ENCODE results near the gene ZBTB7C.

ZBTB7C gene

DNA sequence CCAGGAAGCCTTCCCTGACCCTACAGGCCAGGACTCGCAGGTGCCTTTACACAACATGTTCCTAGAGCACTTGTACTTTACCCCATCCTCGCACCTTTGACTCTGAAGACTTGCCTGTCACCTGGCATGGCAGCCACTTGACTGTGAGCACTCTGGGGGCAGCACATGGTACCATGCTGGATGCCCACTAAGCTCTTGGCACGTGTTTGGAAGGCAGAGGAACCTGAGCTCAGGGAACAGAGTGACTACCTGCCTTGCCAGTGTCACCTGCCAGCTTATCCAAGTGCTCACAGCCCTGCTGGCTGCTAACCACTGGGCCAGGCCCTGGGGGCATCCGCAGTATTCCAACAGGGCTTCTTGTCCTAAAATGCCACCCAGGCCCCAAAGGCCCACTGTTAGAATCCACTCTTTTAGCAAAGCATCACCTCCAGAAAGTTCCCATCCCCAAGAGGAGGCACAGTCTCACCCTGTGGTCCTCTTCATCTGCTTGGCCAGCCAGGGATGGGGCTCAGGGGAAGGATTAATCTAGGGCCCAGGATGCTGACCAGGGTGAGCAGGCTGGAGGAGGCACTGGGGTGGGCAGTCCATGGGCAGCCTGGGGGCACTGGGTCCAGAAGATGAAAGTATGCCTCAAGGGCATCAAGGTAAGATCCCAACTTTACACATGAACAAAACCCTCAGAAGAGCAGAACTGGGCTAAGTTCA lies 57.0 kb downstream of the ZBTB7C start:
- DNase-seq (ENCODE audit: low read depth), result no peak

DNA sequence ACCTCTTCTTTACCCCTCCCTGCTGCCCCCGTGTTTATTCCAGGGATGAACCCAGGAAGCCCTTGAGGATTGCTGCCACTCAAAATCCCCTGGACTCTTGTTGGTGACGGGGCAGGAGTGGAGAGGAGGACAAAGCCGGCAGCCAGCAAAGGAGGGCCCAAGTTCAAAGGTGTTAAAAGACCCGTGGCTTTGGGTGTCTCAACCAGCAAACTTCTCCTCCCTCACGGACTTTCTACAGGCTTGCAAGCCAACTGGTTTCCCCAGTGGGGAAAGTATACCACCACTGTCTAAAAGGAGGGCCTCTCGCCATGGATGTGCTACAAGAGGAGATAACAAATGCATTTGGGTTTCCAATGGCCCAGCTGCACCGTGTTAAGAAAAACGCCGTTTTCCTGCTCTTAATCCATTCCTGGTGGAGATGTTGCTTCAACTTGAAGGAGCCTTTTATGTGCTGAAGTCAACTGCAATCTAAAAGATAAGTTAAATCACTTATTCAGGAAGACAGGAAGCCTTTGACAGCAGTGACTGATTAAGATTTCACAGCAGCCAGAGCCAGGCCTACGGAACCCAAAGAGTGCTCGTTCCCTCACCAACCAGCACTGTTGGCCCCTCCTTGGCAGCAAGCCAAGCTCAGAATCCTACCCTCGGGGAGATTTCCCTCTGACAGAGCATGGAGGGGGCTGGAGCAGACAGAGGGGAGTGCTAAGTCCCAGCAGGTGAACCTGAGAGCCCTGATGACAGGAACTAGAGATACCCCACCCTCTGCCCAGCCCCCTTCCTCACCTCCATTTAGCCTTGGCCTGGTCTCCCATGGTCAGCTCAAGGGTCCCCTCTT lies 57.8 kb downstream of the ZBTB7C start:
- DNase-seq (ENCODE audit: low read depth), result no peak

DNA sequence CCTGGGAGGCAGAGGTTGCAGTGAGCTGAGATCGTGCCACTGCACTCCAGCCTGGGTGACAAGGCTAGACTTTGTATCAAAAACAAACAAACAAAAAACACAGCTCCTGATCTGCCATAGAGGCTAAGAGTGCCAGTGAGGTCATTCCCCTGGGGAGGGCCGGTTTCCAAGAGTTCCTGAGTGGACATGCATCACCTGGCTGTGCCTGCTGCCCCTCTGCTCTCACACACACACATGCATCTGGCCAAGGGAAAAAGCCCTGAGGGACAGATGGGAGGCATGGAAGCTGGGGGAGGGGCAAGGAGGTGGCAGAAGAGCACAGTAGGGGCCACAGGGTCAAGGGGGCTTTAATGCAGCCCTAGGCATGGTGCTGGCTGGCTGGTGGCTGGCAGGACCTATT lies 60.4 kb downstream of the ZBTB7C start:
- no peak for DNase-seq (ENCODE audit: low read depth)

DNA sequence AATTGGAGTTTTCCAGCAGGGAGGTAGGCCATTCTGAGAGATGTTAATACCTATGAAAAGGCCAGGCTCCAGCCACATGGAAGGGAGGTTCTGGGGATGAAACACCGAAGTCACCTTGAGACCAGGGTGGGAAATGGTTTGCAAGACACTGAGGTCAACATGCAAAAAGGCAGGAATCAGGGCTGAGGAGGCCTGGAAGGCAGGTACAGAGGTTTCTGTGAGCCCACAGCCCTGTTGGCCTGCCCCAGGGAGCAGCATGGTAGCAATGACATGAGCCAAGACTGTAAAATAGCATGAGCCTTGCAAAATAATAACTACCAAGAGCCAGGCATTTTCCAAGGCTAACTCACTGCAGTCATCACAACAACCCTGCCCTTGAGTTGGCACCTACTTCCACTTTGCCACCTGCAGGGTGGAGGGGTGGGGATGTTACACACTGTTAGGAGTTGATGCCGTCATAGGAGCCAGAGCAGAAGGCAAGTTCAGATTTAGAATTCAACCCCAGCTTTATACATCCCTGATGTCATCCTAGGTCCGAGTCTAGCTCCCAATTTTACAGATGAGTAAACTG lies 61.3 kb downstream of the ZBTB7C start:
- DNase-seq (ENCODE audit: low read depth), result no peak

DNA sequence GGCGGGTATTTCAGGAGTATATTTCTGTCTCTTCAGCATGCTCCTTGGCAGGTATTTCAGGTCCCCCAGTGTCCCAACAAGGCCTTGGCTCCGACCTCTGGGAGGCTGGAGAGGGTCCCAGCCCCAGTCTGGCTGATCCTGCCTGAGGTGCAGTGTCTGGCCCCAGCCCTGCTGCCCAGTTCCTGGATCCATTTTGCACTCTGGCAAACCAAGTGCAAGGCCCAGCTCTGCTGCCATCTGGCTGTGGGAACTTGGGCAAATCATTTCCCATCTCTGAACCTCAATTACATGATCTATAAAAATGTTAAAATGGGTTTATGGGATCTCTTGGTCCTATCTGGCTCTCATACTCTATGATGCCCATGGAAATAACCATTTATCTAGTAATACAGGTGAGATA lies 63.6 kb downstream of the ZBTB7C start:
- peak; percentile 12 for DNase-seq (ENCODE audit: low read depth)

DNA sequence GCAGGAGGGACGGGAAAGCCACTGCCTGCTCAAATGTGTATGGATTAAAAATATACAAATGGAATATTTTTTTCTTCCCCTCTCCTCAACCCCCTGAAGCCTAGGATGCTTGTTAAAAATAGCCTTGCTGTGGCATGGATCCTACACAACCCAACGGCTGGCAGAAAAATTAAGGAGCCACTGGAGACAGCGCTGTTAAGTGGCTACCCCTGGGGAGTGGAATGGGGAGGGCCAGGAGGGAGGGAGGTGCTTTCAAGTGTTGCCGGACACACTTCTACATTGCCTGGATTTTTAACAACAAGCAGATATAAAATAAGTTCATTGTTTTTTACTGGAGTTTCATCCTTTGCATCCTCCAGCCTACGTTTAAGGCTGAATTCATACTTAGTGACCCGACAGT lies 66.6 kb downstream of the ZBTB7C start:
- no peak for DNase-seq (ENCODE audit: low read depth)

DNA sequence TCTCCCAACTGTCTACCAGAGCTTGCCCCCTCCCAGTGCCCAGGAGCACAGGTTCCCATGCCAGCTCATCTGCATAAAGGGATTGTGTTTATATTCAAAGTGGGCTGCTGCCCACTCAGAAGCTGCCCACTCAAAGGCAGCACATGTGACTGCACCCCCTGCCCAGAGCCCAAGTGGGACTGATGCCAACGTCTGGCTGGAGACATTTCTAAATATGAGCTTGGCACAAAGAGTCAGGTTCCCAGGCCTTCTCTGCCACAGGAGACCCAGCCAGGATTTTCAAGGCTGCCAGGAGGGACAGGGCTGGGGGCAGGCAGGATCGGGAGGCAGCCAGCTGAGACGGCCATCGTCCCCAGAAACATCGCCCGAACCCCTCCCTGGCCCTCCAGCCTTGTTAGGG lies 67.1 kb downstream of the ZBTB7C start:
- DNase-seq (ENCODE audit: low read depth), result no peak

DNA sequence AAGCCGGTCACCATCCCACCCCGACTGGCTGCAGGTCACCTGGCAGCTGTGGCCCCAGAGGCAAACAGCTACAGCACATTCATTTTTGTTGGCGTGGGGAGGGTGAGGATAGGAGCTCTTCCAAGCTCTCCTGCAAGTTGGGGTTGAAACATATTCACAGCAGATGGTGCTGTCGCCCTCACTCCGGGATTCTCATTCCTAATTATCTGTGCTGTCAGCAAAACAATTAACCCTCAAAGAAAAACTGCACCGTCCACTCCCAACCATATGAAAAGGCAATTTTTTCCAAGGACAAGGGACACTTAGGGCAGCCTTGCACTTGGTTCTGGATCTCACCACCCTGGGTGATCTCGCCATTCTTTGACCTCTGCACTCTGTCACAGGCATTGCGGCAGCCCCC lies 68.6 kb downstream of the ZBTB7C start:
- no peak for DNase-seq (ENCODE audit: low read depth)

DNA sequence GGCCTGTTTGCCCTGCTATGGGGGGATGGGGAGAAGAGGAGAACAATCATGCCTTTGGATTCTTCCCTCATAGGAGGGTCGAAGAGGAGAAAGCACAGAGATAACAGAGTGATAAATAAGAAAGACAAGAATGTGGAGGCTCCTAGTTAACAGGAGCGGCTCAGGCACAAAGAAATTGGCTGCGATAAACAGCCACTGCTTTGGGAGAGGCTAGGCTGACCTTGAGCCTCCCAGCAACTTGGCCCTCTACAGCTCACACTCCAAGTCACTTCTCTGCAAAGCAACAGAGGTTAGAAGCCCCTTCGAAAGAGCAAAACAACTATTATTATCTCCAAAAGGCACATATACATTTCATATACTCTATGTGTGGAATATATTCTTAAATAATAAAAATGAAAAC lies 69.5 kb downstream of the ZBTB7C start:
- DNase-seq (ENCODE audit: low read depth), result no peak

DNA sequence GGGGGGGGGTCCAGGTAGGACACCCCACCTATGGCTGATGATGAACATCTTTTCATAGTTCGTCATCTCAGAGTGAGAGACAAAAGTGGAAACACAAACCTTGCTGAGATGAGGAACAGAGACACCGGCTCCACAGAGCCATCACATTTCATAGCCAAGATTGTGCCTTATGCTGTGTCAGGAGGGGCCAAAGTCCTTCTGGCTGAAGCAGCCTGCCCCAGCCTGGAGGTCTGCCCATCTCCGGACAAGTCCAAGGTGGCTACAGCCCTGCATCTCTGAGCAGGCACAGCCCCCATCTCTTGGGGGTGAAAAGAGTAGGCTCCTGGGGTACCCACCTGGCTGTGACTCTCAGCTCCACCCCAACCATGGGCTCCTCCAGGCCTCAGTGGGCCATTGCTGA lies 70.3 kb downstream of the ZBTB7C start:
- DNase-seq (ENCODE audit: low read depth), result no peak

DNA sequence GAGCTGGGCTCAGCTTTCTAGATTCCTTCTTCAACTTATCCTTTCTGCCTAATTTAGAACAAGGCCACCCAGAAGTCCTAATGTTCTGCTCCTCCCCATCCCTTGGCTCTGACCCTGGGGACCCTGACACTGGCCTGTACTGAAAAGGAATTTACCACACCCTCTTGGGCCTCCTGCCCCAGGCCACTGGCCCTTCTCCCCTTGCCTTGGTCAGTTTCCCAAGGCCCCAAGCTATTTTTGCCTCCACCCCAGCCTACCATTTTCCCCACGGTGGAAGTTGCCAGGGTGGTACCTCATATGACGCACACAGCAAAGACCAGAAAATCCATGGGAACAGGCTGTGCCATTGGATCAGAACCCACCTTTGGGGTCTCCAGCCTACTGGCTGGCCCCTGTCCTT lies 72.1 kb downstream of the ZBTB7C start:
- no peak for DNase-seq (ENCODE audit: low read depth)

DNA sequence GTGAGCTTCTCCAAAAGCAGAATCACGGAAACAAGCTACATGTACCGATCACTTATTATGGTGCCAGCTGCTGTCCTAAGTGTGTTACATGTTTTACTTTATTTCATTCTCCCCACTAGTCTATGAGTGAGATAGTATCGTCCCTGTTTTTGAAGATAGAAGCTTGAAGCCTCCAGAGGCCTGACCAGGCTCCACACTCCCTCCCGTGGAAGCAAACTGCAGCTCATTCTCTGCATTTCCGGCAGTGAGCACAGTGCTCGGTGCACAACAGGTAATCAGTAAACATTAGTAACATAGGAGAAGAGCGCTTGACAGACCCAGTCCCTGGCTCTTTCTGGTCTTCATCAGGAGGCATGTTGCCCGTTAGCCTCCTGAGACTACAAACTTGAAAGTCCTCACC lies 72.9 kb downstream of the ZBTB7C start:
- DNase-seq (ENCODE audit: low read depth), result peak; percentile 24

DNA sequence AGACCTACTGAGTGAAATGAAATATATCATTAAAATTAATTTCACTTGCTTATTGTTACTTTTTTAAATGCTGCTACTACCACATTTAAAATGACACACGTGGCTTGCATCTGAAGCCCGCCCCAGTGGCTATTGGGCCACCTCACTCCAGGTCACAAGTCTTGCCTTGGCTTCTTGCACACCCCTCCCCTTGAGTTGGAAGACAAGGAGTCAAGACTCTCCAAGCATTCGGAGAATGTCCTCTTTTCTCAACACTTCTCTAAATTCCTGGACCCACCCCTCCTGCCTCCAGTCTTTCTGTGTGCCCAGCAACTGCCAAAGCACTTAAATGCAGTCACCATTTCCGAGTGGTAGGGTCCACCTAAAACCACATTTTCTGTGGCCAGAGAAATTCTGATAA lies 73.4 kb downstream of the ZBTB7C start:
- no peak for DNase-seq (ENCODE audit: low read depth)

DNA sequence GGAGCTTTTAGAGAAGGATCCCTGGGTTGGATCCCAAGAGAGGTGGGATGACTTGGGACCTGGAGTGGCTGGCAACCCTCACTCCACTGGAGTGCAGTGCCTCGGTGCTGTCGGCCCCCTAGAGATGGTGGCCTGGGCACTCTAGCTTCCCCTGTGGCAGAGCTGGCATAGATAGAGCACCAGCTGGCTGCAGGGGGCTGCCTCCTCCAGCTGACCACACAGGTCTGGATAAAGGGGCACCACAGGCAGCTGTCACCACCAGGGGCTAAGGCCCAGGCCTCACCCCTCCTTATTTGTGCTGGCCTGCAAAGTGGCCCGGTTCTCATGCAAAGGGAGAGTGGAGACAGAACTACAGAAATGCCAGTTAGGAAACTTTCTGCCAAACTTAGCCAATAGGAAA lies 74.3 kb downstream of the ZBTB7C start:
- no peak for DNase-seq (ENCODE audit: low read depth)

DNA sequence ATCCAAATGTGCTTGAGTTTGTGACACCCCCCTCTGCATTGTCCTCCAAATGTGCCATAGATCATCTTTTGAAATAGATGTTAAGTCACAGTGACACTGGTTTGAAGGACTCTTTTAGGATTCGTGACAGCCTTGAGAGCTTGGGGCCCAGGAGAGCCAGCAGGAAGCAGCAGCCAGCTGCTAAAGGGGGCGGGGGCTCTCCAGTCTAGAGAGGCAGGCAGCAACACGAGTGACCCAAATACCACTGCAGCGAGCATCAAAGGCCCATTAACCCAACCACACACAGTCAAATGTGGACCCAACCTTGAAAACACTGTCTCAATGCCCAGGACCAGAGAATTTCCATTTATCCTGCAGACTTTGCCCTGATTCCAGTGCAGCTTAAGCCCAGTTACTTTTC lies 75.6 kb downstream of the ZBTB7C start:
- DNase-seq (ENCODE audit: low read depth), result peak; percentile 11

DNA sequence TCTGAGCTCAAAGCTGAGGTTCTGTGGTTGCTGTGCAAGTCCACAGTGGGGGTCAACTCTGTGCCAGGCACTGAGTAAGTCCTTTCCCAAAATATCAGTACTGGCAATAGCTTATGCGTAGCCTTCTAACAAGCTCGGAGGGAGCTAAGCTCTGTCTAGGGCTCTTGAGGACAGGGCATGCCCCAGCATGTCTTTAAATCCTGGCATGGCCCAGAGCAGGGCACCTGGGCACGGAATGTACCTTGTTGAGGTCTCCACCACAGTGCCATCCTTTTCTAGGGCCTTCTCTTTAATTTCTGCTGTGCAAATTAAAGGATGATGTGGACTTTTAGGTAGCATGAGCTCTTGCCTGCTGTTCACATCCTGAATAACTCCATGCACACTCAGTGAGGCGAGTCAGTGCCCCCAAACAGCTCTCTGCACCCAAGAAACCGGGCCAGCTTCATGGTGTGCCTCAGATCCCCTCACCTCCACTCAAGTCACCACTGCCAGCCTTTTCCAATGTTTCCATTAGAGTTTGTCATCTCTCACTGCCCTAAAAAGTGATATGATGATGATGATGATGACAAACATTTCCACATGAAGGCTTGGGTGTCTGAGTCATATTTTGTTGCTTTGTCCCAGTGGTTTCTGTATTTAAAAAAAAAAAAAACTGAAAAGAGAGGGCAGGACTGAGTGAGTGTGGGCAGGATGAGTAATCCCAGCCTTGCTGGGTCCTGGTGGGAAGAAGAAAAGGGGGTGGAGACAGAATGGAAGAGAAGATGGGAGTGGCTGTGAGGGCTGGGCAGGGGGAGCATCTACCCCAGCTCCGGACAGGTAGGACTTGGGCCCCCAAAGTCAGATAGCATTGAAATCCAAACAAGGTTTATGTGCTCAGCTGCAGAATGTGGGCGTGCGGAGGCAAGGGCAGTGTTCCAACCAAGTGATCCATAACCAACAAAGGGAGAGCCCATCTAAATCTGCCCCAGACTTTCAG lies 78.9 kb downstream of the ZBTB7C start:
- DNase-seq (ENCODE audit: low read depth), result peak; percentile 89

DNA sequence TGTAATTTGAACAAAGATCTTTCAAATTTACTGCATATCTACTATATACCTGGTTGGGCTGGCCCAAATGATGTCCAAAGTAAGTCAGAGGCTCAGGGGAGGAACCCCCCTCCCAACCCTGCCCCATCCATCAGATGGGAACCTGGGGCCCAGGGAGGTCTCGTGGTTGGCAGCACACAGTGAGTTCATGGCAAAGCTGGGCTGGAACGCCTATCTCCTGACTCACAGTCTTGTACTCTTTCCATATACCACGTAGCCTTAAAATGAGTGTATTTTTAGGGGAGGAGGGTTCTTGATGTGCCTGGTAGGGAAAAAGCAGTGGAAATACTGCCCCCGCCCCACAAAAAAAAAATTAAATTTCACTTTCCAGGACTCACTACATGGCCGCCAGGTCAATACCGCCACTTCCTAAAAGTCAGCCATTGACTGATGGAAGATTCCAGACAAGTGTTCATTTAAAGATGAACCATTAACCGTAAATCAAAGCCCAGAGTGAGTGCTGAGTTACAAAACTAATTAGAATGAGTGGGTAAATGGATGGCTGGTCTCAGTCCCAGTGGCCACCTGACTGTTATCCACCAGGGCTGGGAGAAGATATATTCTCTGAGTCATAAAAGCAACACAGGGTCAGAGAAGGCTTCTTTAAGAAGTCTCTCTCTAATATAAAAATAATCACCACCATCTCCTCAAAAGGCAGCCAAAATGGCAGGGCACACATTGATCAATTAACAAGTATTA lies 80.5 kb downstream of the ZBTB7C start:
- peak; percentile 73 for DNase-seq (ENCODE audit: low read depth)

DNA sequence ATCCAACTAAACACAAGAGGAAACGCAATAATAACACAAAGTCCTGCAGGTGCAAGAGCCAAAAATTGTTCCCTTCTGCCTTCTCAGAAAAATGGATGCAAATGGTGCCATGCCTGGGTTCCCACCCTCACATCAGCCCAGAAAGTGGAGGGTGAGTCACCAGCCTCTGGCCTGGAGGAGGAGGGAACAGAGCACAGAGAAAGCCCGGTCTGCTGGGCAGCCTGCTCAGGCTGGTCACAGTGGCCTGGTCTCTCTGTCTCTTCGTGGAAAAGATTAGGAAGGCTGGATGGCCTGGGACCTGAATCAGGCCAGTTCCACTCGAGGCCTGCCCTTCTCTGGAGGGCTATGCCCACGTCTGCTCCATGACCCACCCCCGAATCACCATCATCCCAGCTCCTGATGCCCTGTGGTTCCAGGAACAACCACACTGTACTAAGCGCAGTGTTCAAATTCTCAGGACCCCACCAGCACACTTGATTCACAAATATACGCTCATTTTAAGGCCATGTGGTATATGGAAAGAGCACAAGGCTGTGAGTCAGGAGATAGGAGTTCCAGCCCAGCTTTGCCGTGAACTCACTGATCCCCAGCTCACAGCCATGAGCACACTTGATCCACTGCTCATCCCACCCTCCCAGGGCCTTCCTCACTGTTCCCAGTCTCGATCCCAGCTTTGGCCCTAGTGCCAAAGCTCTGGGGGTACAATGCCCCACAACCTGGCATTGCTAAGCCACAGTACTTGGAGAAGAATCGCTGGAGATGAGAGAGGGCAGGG lies 82.1 kb downstream of the ZBTB7C start:
- peak; percentile 83 for DNase-seq (ENCODE audit: low read depth)

DNA sequence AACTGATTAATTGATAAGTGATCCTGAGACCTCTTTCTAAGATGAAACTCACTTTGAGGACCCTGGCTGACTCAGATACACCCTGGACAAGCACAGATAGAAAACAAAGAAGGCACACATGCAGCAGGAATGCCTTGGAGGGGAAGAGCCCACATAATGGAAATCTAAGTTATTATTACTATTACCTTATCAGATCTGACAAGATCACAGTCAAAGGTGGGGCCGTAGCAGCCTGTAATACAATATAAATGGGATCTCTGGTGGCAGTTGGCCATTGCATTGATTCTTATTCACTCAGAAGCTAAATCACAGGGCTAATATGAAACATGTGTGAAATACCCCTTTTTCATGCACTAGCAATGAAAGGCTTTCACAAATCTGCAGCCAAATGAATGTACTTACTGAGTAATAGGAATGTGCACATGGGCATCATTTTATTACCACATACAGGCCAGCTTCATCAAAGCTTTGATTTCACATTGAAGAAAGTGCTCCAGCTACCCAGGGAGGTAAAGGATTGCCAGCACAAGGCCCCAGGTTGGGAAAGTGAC lies 84.0 kb downstream of the ZBTB7C start:
- no peak for DNase-seq (ENCODE audit: low read depth)

DNA sequence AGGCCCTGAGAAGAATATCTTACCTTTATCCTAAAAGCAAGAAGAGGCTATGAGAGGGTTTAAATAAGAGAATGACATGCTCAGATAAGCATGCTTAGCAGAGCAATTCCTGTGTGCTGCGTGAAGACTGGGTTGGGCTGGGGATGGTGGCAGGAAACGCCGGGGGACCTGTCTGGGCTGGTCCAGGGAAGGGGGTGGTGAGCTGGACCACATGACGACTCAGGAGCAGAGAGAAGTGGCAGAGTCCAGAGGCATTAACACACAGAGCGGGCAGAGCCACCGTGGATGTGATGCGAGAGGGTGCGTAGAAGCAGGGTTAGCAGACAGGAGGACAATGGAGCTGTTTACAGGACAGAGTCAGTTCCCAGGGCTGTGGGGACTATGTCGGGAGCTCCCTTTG lies 84.5 kb downstream of the ZBTB7C start:
- no peak for DNase-seq (ENCODE audit: low read depth)

Measured in amniotic epithelial cell (primary cell).